ENCODE measurements around the gene ANKRD27. TPM values are rescaled to one million over a fixed set of nuclear protein-coding genes. Genes with fewer than 3 reads are reported as not detected.
A peak's percentile ranks its signal among the peaks of the same experiment; 100 is the strongest.

The ANKRD27 gene
- total RNA-seq, 1 experiment from 2014 or later = 64.2 TPM

- Histone ChIP-seq H3K36me3 (ENCODE audit: control insufficient read depth, insufficient read depth, low read length) (no peaks in the 10 kb centered on the region), H3K27ac (ENCODE audit: low read length) (no peak overlapping the region), H3K9me3 (ENCODE audit: control insufficient read depth, insufficient read depth, low read depth, low read length) (no peaks in the 10 kb centered on the region), H3K4me1 (ENCODE audit: control insufficient read depth, insufficient read depth, low read length) (peaks cover 11% of the 10 kb centered on the region; the same call in 1 of the 2 replicates), H3K4me3 (ENCODE audit: low read depth in 2 of 2, low read length in 2 of 2) (peak overlapping the region; percentile 75 to 95), H3K27me3 (ENCODE audit: control insufficient read depth, insufficient read depth, low read length) (no peaks in the 10 kb centered on the region)
- BruUV-seq (replicated peaks) = no TSS peak
- no peak for TF ChIP-seq CTCF (IDR thresholded peaks at IDR 0.05)
- TF ChIP-seq SIN3A (IDR thresholded peaks at IDR 0.05; ENCODE audit: borderline replicate concordance, insufficient read depth, low read depth, low read length) = no peak
- TF ChIP-seq POLR2AphosphoS5 (IDR thresholded peaks at IDR 0.05; ENCODE audit: low read depth, low read length) = no peak
- no peak for TF ChIP-seq TCF7L2 (IDR thresholded peaks at IDR 0.05; ENCODE audit: low read depth, low read length)
- TF ChIP-seq REST (IDR thresholded peaks at IDR 0.05; ENCODE audit: insufficient read depth in 1 of 2, low read depth in 2 of 2, low read length in 1 of 2) = no peak
- DNase-seq (ENCODE audit: low read depth, low spot score) (no peak), ATAC-seq (peak; percentile 10)
- ChIA-PET CTCF (no interaction called here), POLR2A (interaction anchor here (0.5 kb wide), 1 partner anchor 1468 kb away, joined by 3 read pairs; no protein-coding TSS in a partner anchor)
- intact Hi-C loops (cut with micrococcal nuclease; ENCODE audit: unreplicated experiment) = no loop called here
- in situ Hi-C loops (cut with HindIII; ENCODE audit: low pct_unique_long_range_greater_than_20kb, low sequenced_read_pairs) = no loop called here
These were observed 1.4 kb upstream of the ANKRD27 start for GRCh38 chr19:32676186-32676894.

GRCh38 chr19:32675720-32676185, 773 bp upstream of the ANKRD27 start, which contains the start of gene RGS9BP:
Gene RGS9BP, plus strand, starts transcription at chr19:32675848. Its CDS starts 416 bp downstream, at chr19:32676264.
- peaks cover 11% of the 10 kb centered on the region; the same call in 1 of the 2 replicates for H3K4me1 ChIP-seq (ENCODE audit: control insufficient read depth, insufficient read depth, low read length)
- H3K9me3 ChIP-seq (ENCODE audit: control insufficient read depth, insufficient read depth, low read depth, low read length) = no peaks in the 10 kb centered on the region
- POLR2A ChIA-PET = no interaction called here
- no TSS peak for BruUV-seq (replicated peaks)
- H3K36me3 ChIP-seq (ENCODE audit: control insufficient read depth, insufficient read depth, low read length) = no peaks in the 10 kb centered on the region
- ATAC-seq (peak; percentile 87), DNase-seq (ENCODE audit: low read depth, low spot score) (no peak)
- TF ChIP-seq TCF7L2 (IDR thresholded peaks at IDR 0.05; ENCODE audit: low read depth, low read length) = no peak
- TF ChIP-seq CTCF (IDR thresholded peaks at IDR 0.05) = no peak
- no peak for TF ChIP-seq REST (IDR thresholded peaks at IDR 0.05; ENCODE audit: insufficient read depth in 1 of 2, low read depth in 2 of 2, low read length in 1 of 2)
- TF ChIP-seq POLR2AphosphoS5 (IDR thresholded peaks at IDR 0.05; ENCODE audit: low read depth, low read length) = no peak
- in situ Hi-C loops (cut with HindIII; ENCODE audit: low pct_unique_long_range_greater_than_20kb, low sequenced_read_pairs) = no loop called here
- CTCF ChIA-PET = interaction anchor here (0.6 kb wide), 1 partner anchor 181 kb away, joined by 3 read pairs; no protein-coding TSS in a partner anchor
- peak within 1 kb of the TSS; percentile 81 for H3K27ac ChIP-seq (ENCODE audit: low read length)
- H3K4me3 ChIP-seq (ENCODE audit: low read depth in 2 of 2, low read length in 2 of 2) = peak within 1 kb of the TSS; percentile 75 to 95
- no peaks in the 10 kb centered on the region for H3K27me3 ChIP-seq (ENCODE audit: control insufficient read depth, insufficient read depth, low read length)
- intact Hi-C loops (cut with micrococcal nuclease; ENCODE audit: unreplicated experiment) = no loop called here

Measured in Panc1 (cell line).